ENCODE results near the gene TRPT1.
A peak's percentile ranks its signal among the peaks of the same experiment; 100 is the strongest.

The TRPT1 gene

DNA sequence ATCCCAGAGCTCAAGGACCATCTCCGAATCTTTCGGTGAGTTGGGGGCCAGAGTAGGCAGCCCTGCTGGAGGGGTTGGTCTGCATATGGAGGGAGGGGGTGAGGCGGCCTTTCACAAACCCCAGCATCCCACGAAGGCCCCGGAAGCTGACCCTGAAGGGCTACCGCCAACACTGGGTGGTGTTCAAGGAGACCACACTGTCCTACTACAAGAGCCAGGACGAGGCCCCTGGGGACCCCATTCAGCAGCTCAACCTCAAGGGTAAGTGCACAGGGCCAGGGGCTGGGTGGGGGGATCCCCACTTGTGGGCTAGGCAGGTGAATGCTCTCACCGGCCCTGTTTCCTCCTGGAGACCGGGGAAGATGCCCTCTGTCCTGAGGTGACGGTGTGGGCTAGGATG, 6.2 kb downstream of the TRPT1 start:
- TF ChIP-seq, protein P1, sequence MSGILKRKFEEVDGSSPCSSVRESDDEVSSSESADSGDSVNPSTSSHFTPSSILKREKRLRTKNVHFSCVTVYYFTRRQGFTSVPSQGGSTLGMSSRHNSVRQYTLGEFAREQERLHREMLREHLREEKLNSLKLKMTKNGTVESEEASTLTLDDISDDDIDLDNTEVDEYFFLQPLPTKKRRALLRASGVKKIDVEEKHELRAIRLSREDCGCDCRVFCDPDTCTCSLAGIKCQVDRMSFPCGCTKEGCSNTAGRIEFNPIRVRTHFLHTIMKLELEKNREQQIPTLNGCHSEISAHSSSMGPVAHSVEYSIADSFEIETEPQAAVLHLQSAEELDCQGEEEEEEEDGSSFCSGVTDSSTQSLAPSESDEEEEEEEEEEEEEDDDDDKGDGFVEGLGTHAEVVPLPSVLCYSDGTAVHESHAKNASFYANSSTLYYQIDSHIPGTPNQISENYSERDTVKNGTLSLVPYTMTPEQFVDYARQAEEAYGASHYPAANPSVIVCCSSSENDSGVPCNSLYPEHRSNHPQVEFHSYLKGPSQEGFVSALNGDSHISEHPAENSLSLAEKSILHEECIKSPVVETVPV (CRISPR knock-in tag; IDR thresholded peaks at IDR 0.05) = no peak
- TF ChIP-seq TCF4 (CRISPR knock-in tag; IDR thresholded peaks at IDR 0.05; ENCODE audit: borderline replicate concordance) = no peak
- TF ChIP-seq ZC3H10 (CRISPR knock-in tag; IDR thresholded peaks at IDR 0.05) = no peak
- ATAC-seq = peak; percentile 10; the same call in 2 of the 3 replicates

DNA sequence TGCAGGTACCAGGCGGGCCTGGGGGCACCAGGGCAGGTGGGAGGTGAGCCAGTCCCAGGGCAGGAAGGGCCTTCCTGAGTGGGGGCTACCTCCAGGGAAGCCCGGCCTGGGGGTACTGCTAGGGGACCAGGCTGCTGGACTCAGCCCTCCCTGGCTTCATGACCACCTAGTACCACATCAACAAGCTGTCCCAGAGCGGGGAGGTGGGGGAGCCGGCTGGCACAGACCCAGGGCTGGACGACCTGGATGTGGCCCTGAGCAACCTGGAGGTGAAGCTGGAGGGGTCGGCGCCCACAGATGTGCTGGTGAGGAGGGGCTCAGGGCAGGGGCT, 6.7 kb downstream of the TRPT1 start:
- ATAC-seq = no peak; the same call in 2 of the 3 replicates

DNA sequence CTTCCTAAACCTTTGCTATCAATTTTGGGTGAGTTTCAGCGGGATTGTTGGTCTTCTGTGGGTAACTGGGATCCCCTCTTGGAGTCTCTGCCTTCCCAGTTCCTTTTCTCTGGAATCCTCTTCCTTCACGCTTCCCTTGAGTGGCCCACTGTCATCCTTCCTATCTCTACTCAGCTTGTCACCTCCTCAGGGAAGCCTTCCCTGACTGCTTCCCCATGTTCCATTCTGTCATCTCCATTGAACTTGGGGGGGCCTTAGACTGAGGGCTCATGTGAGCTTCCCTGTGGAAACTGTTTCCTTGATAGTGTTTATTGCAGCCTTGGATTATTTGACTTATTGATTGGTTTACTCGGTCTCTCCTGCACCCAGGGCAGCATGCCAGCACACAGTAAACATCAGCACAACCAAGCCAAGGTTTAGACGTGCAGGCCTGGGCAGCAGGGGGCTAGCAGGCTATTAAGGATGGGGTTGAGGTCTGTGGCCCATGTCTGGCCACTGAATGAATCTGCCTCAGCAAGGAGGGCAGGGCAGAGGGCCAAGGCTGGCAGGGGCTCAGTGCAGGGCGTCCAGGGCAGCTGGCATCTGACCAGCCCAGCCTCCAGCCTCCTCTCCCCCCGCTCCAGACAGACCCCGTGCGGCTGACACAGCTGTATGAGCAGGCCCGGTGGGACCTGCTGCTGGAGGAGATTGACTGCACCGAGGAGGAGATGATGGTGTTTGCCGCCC, 7.2 kb downstream of the TRPT1 start:
- no peak for TF ChIP-seq ZNF8 (CRISPR knock-in tag; IDR thresholded peaks at IDR 0.05)
- no peak for TF ChIP-seq ZC3H10 (CRISPR knock-in tag; IDR thresholded peaks at IDR 0.05)
- no peak for TF ChIP-seq GLIS3 (CRISPR knock-in tag; IDR thresholded peaks at IDR 0.05)
- TF ChIP-seq TCF4 (CRISPR knock-in tag; IDR thresholded peaks at IDR 0.05; ENCODE audit: borderline replicate concordance) = no peak
- ATAC-seq = peak; percentile 19; the same call in 2 of the 3 replicates

More for the DNA sequence above, 6.7 kb downstream of the TRPT1 start:
- TF ChIP-seq OSR1 (CRISPR knock-in tag; IDR thresholded peaks at IDR 0.05) (no peak), ZFP30 (CRISPR knock-in tag; IDR thresholded peaks at IDR 0.05) (no peak), ZNF70 (CRISPR knock-in tag; IDR thresholded peaks at IDR 0.05) (no peak), ZFP3 (CRISPR knock-in tag; IDR thresholded peaks at IDR 0.05) (no peak), ZC3H10 (CRISPR knock-in tag; IDR thresholded peaks at IDR 0.05) (no peak), ARNTL (CRISPR knock-in tag; IDR thresholded peaks at IDR 0.05; ENCODE audit: borderline replicate concordance, low read depth) (no peak), ESRRG (CRISPR knock-in tag; IDR thresholded peaks at IDR 0.05) (no peak), BACH2 (CRISPR knock-in tag; IDR thresholded peaks at IDR 0.05; ENCODE audit: borderline replicate concordance) (no peak), GLIS3 (CRISPR knock-in tag; IDR thresholded peaks at IDR 0.05) (no peak), ZNF565 (CRISPR knock-in tag; conservative IDR thresholded peaks at IDR 0.05; ENCODE audit: low read depth) (no peak), ZNF8 (CRISPR knock-in tag; IDR thresholded peaks at IDR 0.05) (no peak), SNAI2 (CRISPR knock-in tag; IDR thresholded peaks at IDR 0.05) (no peak), ISL1 (CRISPR knock-in tag; IDR thresholded peaks at IDR 0.05) (no peak), TCF4 (CRISPR knock-in tag; IDR thresholded peaks at IDR 0.05; ENCODE audit: borderline replicate concordance) (no peak)
- TF ChIP-seq, protein P2, sequence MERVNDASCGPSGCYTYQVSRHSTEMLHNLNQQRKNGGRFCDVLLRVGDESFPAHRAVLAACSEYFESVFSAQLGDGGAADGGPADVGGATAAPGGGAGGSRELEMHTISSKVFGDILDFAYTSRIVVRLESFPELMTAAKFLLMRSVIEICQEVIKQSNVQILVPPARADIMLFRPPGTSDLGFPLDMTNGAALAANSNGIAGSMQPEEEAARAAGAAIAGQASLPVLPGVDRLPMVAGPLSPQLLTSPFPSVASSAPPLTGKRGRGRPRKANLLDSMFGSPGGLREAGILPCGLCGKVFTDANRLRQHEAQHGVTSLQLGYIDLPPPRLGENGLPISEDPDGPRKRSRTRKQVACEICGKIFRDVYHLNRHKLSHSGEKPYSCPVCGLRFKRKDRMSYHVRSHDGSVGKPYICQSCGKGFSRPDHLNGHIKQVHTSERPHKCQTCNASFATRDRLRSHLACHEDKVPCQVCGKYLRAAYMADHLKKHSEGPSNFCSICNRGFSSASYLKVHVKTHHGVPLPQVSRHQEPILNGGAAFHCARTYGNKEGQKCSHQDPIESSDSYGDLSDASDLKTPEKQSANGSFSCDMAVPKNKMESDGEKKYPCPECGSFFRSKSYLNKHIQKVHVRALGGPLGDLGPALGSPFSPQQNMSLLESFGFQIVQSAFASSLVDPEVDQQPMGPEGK (CRISPR knock-in tag; IDR thresholded peaks at IDR 0.05; ENCODE audit: borderline replicate concordance) = no peak
- TF ChIP-seq, protein P3, sequence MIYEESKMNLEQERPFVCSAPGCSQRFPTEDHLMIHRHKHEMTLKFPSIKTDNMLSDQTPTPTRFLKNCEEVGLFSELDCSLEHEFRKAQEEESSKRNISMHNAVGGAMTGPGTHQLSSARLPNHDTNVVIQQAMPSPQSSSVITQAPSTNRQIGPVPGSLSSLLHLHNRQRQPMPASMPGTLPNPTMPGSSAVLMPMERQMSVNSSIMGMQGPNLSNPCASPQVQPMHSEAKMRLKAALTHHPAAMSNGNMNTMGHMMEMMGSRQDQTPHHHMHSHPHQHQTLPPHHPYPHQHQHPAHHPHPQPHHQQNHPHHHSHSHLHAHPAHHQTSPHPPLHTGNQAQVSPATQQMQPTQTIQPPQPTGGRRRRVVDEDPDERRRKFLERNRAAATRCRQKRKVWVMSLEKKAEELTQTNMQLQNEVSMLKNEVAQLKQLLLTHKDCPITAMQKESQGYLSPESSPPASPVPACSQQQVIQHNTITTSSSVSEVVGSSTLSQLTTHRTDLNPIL (CRISPR knock-in tag; IDR thresholded peaks at IDR 0.05; ENCODE audit: low read depth) = no peak

DNA sequence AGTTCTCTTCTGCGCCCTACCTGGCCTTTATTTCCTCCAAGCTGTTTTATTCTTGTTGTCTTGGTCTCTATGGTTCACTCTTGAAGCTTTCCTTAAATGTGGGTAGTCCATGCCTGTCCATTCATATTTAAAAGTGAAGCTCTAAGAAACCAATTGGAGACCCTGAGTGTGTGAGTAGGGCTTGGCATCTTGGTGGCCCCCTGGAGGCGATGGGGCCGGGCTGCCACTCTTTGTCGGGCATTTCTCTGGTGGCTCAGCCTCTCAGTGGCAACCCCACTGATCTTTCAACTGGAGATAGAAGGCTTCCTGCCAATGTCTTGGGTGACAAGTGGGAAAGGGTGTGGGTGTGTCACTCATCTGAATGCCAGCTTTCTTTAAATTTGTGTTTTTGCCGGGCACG, 9.1 kb downstream of the TRPT1 start:
- no peak for ATAC-seq
- no peak for TF ChIP-seq RARB (CRISPR knock-in tag; IDR thresholded peaks at IDR 0.05)
- TF ChIP-seq, protein P1 (CRISPR knock-in tag; IDR thresholded peaks at IDR 0.05) = no peak
- TF ChIP-seq, protein P3 (CRISPR knock-in tag; IDR thresholded peaks at IDR 0.05; ENCODE audit: low read depth) = no peak
